NCI-H1092 (cell line): ENCODE measurements around the gene SIGLEC8.
"Not testable (repeated sequence)": the region's sequence is repeated elsewhere in the genome, so short reads cannot be mapped to it uniquely, and the experiment has no call there.

Source experiments
- DNase-seq: peaks from one replicate; lab custom pipeline; 2025; lab: John Stamatoyannopoulos, UW

The SIGLEC8 gene

DNA sequence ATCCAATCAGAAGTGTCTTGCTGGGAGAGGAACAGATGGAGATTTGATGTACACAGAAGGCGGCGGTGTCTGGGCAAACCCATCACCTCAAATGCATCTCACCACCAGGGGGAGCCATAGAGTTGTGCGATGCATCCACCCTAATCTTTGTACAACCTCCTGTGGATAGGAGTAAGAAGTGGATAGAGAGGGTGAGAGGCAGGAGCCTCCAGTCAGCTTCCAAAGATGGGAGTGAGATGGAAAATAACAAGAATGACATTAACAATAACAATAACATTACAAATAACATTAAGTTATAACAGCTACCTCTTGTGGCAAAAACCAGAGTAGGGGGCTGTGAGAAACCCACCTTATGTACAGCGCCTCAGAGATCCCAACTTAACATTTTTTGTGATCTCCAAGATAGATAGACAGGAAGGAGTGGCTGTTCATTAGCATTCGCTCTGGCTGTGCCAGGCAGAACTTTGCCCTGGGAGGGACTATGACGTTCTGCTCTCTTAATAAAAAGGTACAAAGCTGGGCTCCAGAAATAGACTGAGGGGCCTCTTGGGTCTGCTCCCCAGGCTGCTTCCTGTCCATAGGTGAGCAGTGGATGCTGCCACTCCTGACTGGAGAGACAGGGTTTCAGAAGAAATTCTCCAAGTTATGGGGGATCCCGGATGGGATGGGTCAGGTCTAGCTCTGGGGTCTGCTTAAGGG lies 14.9 kb upstream of the SIGLEC8 start:
- DNase-seq = peak; percentile 31

DNA sequence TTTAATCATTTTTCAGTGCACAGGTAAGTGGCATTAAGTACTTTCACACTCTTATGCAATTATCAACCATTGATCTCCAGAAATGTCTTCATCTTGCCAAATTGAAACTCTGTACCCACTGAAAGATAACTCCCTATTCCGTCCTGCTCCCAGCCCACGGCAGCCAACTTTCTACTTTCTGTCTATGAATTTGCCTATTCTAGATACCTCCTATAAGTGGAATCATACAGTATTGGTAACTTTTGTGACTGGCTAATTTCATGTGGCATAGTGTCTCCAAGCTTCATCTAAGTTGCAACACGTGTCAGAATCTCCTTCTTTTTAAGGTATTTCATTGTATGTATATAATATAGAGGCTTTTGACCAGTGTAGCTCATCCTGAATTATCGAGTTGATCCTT lies 14.4 kb upstream of the SIGLEC8 start:
- DNase-seq = no peak

DNA sequence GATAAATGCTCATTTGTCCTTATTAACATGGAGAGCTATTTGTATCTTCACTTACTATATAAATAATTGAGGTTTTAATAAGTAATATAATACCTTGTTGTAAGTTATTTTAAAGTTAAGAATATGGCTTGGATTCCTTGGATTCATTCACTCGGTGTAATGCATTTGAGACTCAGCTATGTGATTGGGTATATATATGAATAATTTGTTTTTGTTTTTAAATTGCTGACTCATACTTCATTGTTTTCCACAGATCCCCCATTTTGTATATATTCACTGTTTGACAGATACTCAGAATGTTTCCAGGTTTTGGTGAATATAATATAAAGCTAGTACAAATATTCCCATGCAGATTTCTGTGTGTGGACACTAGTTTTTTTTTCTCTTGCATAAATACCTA lies 13.3 kb upstream of the SIGLEC8 start:
- no peak for DNase-seq

GRCh38 chr19:51470966-51471365 lies 12.7 kb upstream of the SIGLEC8 start:
- no peak for DNase-seq

- no peak for DNase-seq
Measured at GRCh38 chr19:51469629-51470028, 11.4 kb upstream of the SIGLEC8 start.

GRCh38 chr19:51469162-51469561 lies 10.9 kb upstream of the SIGLEC8 start:
- no peak for DNase-seq

- no peak for DNase-seq
Measured at GRCh38 chr19:51468545-51468920, 10.3 kb upstream of the SIGLEC8 start.

DNA sequence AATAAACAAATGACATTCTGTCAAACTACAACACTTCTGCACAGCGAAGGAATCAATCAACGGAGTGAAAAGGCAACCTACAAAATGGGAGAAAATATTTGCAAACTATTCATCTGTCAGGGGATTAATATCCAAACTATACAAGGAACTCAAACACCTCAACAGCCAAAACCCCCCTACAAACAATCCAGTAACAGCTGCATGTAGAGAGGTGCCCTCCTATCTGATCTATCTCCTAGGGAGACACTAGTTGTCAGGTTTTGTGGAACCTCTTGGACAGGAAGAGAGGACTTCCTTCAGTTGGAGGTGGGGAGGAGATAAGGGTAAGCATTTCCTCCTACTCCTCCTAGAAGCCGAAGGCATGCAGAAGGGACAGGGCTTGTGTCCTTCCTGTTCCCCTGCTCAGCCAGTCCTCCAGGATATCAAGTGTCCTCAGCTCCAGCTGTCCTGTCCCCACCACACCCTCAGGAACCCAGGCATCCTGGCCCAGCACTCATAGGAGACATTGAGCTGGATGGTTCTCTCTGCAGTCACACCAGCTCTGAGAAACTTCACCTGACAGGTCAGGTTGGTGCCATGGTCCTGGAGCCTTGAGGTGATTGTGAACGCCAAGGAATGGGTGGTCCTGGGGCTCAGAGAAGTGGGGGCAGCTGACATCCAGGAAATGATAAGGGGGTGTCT lies 9.8 kb upstream of the SIGLEC8 start:
- DNase-seq = no peak

GRCh38 chr19:51466723-51467122 lies 8.5 kb upstream of the SIGLEC8 start:
- DNase-seq = no peak

- not testable (repeated sequence) for DNase-seq
Measured at GRCh38 chr19:51463976-51464581, 5.8 kb upstream of the SIGLEC8 start.

DNA sequence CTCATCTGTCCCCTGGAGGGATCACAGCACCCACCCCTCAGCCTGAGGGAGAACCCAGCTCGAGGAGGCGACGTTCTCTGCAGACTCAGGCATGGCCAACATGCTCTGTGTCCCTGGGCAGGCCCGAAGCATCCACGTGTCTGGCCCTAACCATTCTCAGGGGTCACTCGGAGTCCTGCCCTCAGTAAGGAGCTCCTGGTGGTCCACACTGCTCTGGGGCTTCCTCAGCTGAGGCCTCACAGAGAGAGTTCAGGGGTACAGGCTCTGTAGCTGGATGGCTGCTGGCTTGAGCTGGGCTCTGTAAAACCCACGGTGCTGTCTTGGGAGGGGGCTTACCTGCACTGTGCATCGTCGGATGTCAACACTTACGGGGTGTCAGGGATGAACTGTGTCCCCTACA lies 4.4 kb upstream of the SIGLEC8 start:
- no peak for DNase-seq

DNA sequence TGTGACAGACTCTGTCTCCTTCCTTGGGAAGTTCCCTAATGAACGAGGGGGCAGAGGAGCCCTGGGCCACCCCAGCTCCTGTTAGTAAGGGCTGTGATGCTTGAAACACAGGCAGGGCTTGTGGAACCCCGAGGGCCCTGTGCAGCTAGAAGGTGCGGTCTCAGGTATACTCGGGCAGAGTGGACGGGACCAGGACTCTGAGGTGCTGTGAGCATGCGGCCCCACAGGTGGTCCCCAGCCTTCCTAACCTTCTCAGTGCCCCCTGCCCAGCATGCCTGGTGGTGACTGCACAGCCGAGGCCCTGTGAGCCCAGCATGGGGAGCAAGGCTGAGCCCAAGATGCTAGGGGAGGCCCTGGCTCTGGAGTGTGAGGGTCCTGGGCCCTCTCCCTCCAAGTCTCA lies 4.0 kb upstream of the SIGLEC8 start:
- no peak for DNase-seq

GRCh38 chr19:51461723-51462161 lies 3.5 kb upstream of the SIGLEC8 start:
- DNase-seq = no peak

- DNase-seq = no peak
Measured at GRCh38 chr19:51460164-51460992, 2.1 kb upstream of the SIGLEC8 start.

GRCh38 chr19:51458899-51459505 lies 748 bp upstream of the SIGLEC8 start:
- DNase-seq = no peak

DNA sequence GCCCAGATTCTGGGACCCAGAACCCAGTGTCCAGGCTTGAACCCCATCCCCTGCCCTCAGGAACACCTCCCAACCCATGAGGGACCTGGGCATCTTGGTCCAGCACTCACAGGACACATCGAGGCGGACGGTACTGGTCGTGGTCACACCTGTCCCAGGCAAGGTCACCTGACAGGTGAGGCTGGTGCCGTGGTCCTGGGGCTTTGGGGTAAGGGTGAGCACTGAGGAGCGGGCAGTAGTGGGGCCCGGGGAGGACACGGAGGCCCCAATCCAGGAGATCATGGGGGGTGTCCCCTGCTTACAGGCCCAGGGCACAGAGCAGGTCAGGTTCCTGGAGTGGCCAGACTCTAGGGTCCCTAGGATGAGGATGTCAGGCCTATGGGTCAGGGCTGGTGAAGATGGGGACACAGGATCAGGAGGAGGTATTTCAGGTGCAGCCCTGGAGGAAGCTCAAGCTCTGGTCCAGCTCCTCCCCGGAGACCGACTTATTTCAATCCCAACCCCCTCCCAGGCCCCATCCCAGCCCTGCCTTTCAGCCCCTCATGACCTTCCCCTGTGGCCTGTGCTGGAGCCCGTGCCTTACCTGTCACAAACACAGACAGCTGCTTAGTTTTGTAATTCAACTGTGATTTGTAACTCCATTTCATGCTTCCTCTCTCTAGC lies 772 bp downstream of the SIGLEC8 start:
- DNase-seq = no peak

DNA sequence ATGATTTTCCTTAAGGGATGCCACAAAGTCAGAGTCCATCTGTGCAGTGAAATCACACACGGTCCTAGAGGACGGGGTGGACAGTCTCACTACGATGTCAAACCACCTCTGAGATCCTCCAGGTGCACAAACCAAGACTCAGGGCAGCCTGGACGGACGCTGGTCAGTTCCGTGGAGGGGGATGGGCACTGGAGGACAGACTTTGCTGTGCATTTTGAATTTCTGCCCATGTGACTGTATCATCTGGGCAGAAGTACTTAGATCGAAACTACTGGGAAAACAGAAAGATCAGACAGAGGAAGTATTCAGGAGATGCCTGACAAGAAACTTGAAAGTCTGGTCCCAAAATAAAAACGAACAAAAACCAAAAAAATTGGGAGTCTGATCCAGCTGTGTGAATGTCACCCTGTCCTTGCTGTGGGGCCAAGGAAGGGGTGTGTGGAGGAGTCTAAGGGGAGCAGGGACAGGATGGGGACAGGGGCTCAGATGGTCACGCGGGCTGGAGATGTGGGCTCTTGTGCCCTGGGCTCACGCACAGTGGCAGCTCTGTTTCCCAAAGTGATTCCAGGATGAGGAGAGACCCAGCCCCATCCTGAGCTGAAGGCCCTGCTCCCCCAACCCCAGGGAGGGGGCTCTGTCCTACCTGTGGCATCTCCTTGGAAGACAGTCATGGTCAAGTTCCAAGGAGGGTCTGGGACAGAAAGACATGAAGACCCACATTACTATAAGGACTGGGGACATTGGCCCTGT lies 1.5 kb downstream of the SIGLEC8 start:
- no peak for DNase-seq

GRCh38 chr19:51450730-51451307 lies 7.4 kb downstream of the SIGLEC8 start:
- no peak for DNase-seq

DNA sequence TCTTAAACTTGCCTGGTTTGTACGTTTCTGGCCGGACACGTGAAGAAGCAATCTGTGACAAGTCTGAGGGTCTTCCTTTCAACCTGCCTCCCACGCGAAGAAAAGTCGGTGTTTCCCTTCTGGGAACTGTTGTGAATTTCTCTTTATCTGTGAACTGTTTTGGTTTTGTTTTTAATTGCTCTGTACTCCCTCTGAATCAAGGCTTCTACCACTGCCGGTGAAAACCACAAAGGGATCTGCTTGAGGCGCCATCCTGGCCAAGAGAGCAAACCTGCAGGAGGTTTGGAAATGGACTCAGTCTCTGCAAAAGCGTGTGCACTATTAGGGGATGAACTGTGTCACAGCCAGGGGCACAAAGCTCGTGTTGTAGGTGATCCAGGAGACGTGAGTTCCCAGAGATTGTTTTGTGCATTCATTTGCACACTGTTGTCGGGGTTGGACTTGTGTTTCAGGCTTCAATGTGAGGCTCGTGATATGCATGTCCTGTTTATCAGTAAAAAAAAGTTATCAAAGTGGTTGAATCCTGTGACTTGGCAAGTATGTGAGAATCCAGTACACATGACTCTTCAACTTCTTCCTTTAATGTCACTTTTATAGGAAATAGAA lies 9.7 kb downstream of the SIGLEC8 start:
- DNase-seq = no peak

DNA sequence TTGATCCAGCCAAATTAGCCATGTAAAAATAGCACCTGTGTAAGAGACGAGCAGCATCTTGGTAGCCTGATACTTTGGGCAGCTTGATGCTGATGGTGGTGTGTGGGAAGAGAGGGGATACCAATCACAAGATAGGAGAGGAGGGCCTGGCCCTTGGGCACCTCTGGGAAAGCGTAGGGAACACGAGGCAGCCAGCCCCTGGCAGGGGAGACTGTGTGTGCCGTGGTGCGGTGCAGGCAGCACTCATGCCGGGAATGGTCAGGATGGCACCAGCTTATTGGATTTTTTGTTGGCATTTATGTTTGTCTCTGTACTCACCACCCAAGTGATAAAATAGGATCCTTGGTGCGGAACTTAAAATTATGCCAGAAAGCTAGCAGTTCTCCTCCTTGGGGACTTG lies 10.2 kb downstream of the SIGLEC8 start:
- DNase-seq = no peak
